HCT116 (cell line): Measurements from ENCODE around the gene RIPOR3. TPM values are rescaled to one million over a fixed set of nuclear protein-coding genes. Genes with fewer than 3 reads are reported as not detected.

Source experiments
- ATAC-seq: fragments of 200-7000 bp; cut with Tn5 transposase; 2 replicates; pipeline ENCODE4 v1.9.1; 2020; ENCODE audit warnings: mild to moderate bottlenecking, moderate library complexity
- BruUV-seq: library from RNA; stranded (reverse); fragments of 400-500 nt; replicated peaks from 2 replicates; lab custom pipeline; 2021; lab: Mats Ljungman, UMichigan
- CTCF ChIA-PET: fragments of 300-600 bp; sonication (Branson Sonifier 250); formaldehyde crosslinking; loops from one replicate; lab custom pipeline; 2021; ENCODE audit warnings: antibody characterized with exemption; lab: Charles Lee
- POLR2A ChIA-PET: fragments of 300-600, 350-600 bp; sonication (Branson Sonifier 250); formaldehyde crosslinking; loops from one replicate; lab custom pipeline; 2021; ENCODE audit warnings: antibody characterized with exemption; lab: Charles Lee
- RAD21 ChIA-PET, 2 experiments: fragments of 300-600 bp; sonication (Branson Sonifier 250); formaldehyde crosslinking; loops; one replicate each; lab custom pipeline; 2023; ENCODE audit warnings: low total read pairs in 2 of 2; ENCODE audit not compliant: uncharacterized antibody in 2 of 2, unreplicated experiment in 2 of 2, low non-redundant PET in 1 of 2; lab: Charles Lee
- DNase-seq: peaks from one replicate; pipeline ENCODE4 v3.0.0-alpha.2; 2010; ENCODE audit warnings: low read depth, low spot score
- H2AFZ ChIP-seq: fragments of 200-600 bp; shearing (Covaris generic), sonication (generic); 2 replicates; pipeline ENCODE4 v1.6.1; 2017; ENCODE audit warnings: low read depth, mixed run types, mixed read lengths, antibody characterized with exemption, low read length; ENCODE audit not compliant: poor library complexity, severe bottlenecking
- H3K27ac ChIP-seq: 2 replicates; pipeline ENCODE4 v1.5.1; 2012; ENCODE audit warnings: low read depth, low read length
- H3K27me3 ChIP-seq: fragments of 200-600 bp; sonication (generic); 2 replicates; pipeline ENCODE4 v1.6.1; 2016; ENCODE audit warnings: mixed run types, low read length, mixed read lengths; ENCODE audit not compliant: insufficient read depth
- H3K36me3 ChIP-seq, 2 experiments: fragments of 200-500 bp in 1 of 2; fragments of 200-600 bp in 1 of 2; sonication (Bioruptor generic) in 1 of 2; sonication (generic) in 1 of 2; 2 replicates each; pipeline versions ENCODE4 v1.5.1 to v1.6.1; 2014 to 2016; ENCODE audit warnings: low read length in 2 of 2, inconsistent platforms in 1 of 2, mixed read lengths in 1 of 2, mixed run types in 1 of 2; ENCODE audit not compliant: insufficient read depth in 2 of 2, control insufficient read depth in 1 of 2
- H3K4me1 ChIP-seq, 2 experiments: fragments of 200-600 bp in 1 of 2; sonication (generic) in 1 of 2; 2 replicates each; pipeline versions ENCODE4 v1.5.1 to v1.6.1; 2012 to 2017; ENCODE audit warnings: low read length in 2 of 2, inconsistent platforms in 1 of 2, mild to moderate bottlenecking in 1 of 2, mixed read lengths in 1 of 2, mixed run types in 1 of 2, moderate library complexity in 1 of 2; ENCODE audit not compliant: insufficient read depth in 2 of 2, control insufficient read depth in 1 of 2
- H3K4me2 ChIP-seq: fragments of 200-600 bp; sonication (generic); 2 replicates; pipeline ENCODE4 v1.6.1; 2017; ENCODE audit warnings: mixed run types, low read length, mixed read lengths
- H3K4me3 ChIP-seq, 2 experiments: fragments of 200-600 bp in 1 of 2; sonication (generic) in 1 of 2; replicated peaks in 1 of 2; 2 replicates each; pipeline ENCODE4 v1.5.1; 2011 to 2016; ENCODE audit warnings: low read length in 2 of 2, control low read depth in 1 of 2, low read depth in 1 of 2, mild to moderate bottlenecking in 1 of 2, mixed read lengths in 1 of 2, mixed run types in 1 of 2
- H3K79me2 ChIP-seq: fragments of 200-600 bp; sonication (generic); 2 replicates; pipeline ENCODE4 v1.6.1; 2017; ENCODE audit warnings: mild to moderate bottlenecking, mixed run types, low read length, moderate library complexity, mixed read lengths; ENCODE audit not compliant: insufficient read depth
- H3K9ac ChIP-seq: fragments of 200-600 bp; sonication (generic); 2 replicates; pipeline ENCODE4 v1.6.1; 2016; ENCODE audit warnings: low read length, mixed read lengths
- H3K9me2 ChIP-seq: fragments of 200-600 bp; sonication (generic), shearing (Covaris generic); 2 replicates; pipeline ENCODE4 v1.6.1; 2017; ENCODE audit warnings: mixed run types, mild to moderate bottlenecking, moderate library complexity; ENCODE audit not compliant: insufficient read depth
- H3K9me3 ChIP-seq, 2 experiments: fragments of 200-500 bp in 1 of 2; fragments of 200-600 bp in 1 of 2; sonication (Bioruptor generic) in 1 of 2; sonication (generic) in 1 of 2; 2 replicates each; pipeline ENCODE4 v1.6.1; 2014 to 2017; ENCODE audit warnings: low read length in 2 of 2, mixed read lengths in 2 of 2, inconsistent platforms in 1 of 2, low read depth in 1 of 2, mild to moderate bottlenecking in 1 of 2, mixed run types in 1 of 2, moderate library complexity in 1 of 2; ENCODE audit not compliant: control insufficient read depth in 1 of 2, insufficient read depth in 1 of 2
- H4K20me1 ChIP-seq: fragments of 200-600 bp; sonication (generic), shearing (Covaris generic); 2 replicates; pipeline ENCODE4 v1.6.1; 2017; ENCODE audit warnings: mixed run types, mild to moderate bottlenecking, moderate library complexity; ENCODE audit not compliant: insufficient read depth
- CEBPB ChIP-seq: IDR thresholded peaks from 2 replicates; pipeline ENCODE4 v1.6.1; 2012; ENCODE audit warnings: low read depth
- ELF1 ChIP-seq: IDR thresholded peaks from 2 replicates; pipeline ENCODE4 v1.6.1; 2012; ENCODE audit warnings: low read depth, borderline replicate concordance
- EZH2 ChIP-seq: fragments of 200-600 bp; sonication (generic); IDR thresholded peaks from 2 replicates; pipeline ENCODE4 v1.6.1; 2017; ENCODE audit warnings: antibody characterized with exemption, mixed run types
- JUND ChIP-seq: IDR thresholded peaks from 2 replicates; pipeline ENCODE4 v1.6.1; 2012
- POLR2A ChIP-seq: IDR thresholded peaks from 2 replicates; pipeline ENCODE4 v1.7.0; 2011; ENCODE audit warnings: borderline replicate concordance; ENCODE audit not compliant: insufficient read depth, insufficient read length; ENCODE audit errors: extremely low read depth
- POLR2AphosphoS5 ChIP-seq: IDR thresholded peaks from 2 replicates; pipeline ENCODE4 v1.6.1; 2011; ENCODE audit warnings: mild to moderate bottlenecking, low read depth, low read length, moderate library complexity
- SP1 ChIP-seq: IDR thresholded peaks from 2 replicates; pipeline ENCODE4 v1.6.1; 2012; ENCODE audit warnings: low read depth
- SRF ChIP-seq: IDR thresholded peaks from 2 replicates; pipeline ENCODE4 v1.6.1; 2012; ENCODE audit warnings: low read depth
- TCF7L2 ChIP-seq: IDR thresholded peaks from 2 replicates; pipeline ENCODE4 v1.7.0; 2011; ENCODE audit warnings: borderline replicate concordance, inconsistent platforms; ENCODE audit not compliant: insufficient read depth, insufficient read length; ENCODE audit errors: extremely low read depth
- YY1 ChIP-seq: IDR thresholded peaks from 2 replicates; pipeline ENCODE4 v1.6.1; 2011; ENCODE audit warnings: low read length, low read depth, moderate library complexity, mild to moderate bottlenecking; ENCODE audit not compliant: insufficient replicate concordance; ENCODE audit errors: extremely low read depth
- ZNF274 ChIP-seq: fragments of 200-500 bp; sonication (Bioruptor generic); IDR thresholded peaks from 2 replicates; pipeline ENCODE4 v1.6.1; 2014; ENCODE audit warnings: mild to moderate bottlenecking, low read depth, low read length, inconsistent platforms
- intact Hi-C: fragments of 100-400 bp; cut with micrococcal nuclease; formaldehyde crosslinking; loops from 2 replicates; pipeline ENCODE4 v1.10.0; 2022
- total RNA-seq: library from RNA; stranded (reverse); gene quantifications from one replicate; pipeline ENCODE4 v1.2.1, GENCODE V29; 2021; ENCODE audit not compliant: unreplicated experiment
- TF ChIP-seq, protein P1 (sequence below): IDR thresholded peaks from 2 replicates; pipeline ENCODE4 v1.6.1; 2012; ENCODE audit warnings: low read depth
- TF ChIP-seq, protein P2 (sequence below): IDR thresholded peaks from 2 replicates; pipeline ENCODE4 v1.6.1; 2012
- TF ChIP-seq, protein P3 (sequence below): IDR thresholded peaks from 2 replicates; pipeline ENCODE4 v1.6.1; 2012
- TF ChIP-seq, protein P4 (sequence below), 3 experiments: fragments of 200-600 bp in 1 of 3; sonication (generic) in 1 of 3; IDR thresholded peaks in 2 of 3; conservative IDR thresholded peaks in 1 of 3; 2 replicates each; pipeline ENCODE4 v1.5.1; 2012 to 2017; ENCODE audit warnings: low read depth in 2 of 3, low read length in 2 of 3, antibody characterized with exemption in 1 of 3, borderline replicate concordance in 1 of 3, control low read depth in 1 of 3, mild to moderate bottlenecking in 1 of 3, mixed read lengths in 1 of 3, mixed run types in 1 of 3, moderate library complexity in 1 of 3; ENCODE audit not compliant: insufficient read depth in 1 of 3
- TF ChIP-seq, protein P5 (sequence below): IDR thresholded peaks from 2 replicates; pipeline ENCODE4 v1.6.1; 2011; ENCODE audit warnings: mild to moderate bottlenecking, low read length, moderate library complexity; ENCODE audit not compliant: insufficient replicate concordance; ENCODE audit errors: extremely low read depth

RIPOR3 gene
- total RNA-seq, 1 experiment from 2014 or later = 0.22 TPM

DNA sequence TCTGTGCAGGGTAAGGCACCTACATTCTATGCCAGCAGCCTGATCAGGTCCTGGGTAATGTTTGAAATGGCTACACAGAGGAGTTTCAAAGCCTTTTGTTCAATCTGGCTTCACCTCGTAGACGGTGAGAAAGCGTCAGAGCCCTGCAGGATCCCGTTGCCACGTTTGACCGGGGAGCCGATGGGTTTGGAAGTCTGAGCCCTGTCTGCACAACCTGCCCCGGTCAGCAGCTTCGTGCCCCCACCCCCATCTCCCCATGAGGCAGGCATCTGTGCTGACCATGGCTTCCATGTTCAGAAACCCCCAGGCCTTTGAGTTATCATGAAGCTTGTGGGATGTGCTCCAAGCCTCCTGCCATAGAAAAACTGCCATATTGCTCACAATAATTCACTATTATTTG lies 117.2 kb downstream of the RIPOR3 start:
- ChIA-PET POLR2A (no interaction called here), CTCF (interaction anchor here (1.1 to 2.5 kb wide), 2 partner anchors 91 to 110 kb away, joined by 3 to 8 read pairs; no protein-coding TSS in a partner anchor), RAD21 (no interaction called here)
- no TSS peak for BruUV-seq
- ATAC-seq (no peak), DNase-seq (no peak)
- H3K27me3 ChIP-seq = no peaks in the 10 kb centered on the region
- intact Hi-C loops = loop anchor here (10.0 kb wide), 1 partner anchor 599 kb away; no protein-coding TSS in a partner anchor
- peaks cover 37% of the 10 kb centered on the region for H3K79me2 ChIP-seq
- no peak overlapping the region for H3K4me3 ChIP-seq
- peaks cover 14 to 39% of the 10 kb centered on the region in 2 experiments for H3K36me3 ChIP-seq
- no peaks in the 10 kb centered on the region for H3K9me3 ChIP-seq
- no peak overlapping the region for H3K4me2 ChIP-seq
- H3K27ac ChIP-seq = no peak overlapping the region
- TF ChIP-seq JUND (no peak), ELF1 (no peak), POLR2A (no peak), ZNF274 (no peak), SP1 (no peak), SRF (no peak), CEBPB (no peak), POLR2AphosphoS5 (no peak), YY1 (no peak), EZH2 (no peak), TCF7L2 (no peak)
- TF ChIP-seq, protein P1, sequence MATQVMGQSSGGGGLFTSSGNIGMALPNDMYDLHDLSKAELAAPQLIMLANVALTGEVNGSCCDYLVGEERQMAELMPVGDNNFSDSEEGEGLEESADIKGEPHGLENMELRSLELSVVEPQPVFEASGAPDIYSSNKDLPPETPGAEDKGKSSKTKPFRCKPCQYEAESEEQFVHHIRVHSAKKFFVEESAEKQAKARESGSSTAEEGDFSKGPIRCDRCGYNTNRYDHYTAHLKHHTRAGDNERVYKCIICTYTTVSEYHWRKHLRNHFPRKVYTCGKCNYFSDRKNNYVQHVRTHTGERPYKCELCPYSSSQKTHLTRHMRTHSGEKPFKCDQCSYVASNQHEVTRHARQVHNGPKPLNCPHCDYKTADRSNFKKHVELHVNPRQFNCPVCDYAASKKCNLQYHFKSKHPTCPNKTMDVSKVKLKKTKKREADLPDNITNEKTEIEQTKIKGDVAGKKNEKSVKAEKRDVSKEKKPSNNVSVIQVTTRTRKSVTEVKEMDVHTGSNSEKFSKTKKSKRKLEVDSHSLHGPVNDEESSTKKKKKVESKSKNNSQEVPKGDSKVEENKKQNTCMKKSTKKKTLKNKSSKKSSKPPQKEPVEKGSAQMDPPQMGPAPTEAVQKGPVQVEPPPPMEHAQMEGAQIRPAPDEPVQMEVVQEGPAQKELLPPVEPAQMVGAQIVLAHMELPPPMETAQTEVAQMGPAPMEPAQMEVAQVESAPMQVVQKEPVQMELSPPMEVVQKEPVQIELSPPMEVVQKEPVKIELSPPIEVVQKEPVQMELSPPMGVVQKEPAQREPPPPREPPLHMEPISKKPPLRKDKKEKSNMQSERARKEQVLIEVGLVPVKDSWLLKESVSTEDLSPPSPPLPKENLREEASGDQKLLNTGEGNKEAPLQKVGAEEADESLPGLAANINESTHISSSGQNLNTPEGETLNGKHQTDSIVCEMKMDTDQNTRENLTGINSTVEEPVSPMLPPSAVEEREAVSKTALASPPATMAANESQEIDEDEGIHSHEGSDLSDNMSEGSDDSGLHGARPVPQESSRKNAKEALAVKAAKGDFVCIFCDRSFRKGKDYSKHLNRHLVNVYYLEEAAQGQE = no peak
- TF ChIP-seq, protein P2, sequence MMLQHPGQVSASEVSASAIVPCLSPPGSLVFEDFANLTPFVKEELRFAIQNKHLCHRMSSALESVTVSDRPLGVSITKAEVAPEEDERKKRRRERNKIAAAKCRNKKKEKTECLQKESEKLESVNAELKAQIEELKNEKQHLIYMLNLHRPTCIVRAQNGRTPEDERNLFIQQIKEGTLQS = no peak
- TF ChIP-seq, protein P3, sequence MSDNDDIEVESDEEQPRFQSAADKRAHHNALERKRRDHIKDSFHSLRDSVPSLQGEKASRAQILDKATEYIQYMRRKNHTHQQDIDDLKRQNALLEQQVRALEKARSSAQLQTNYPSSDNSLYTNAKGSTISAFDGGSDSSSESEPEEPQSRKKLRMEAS = no peak
- TF ChIP-seq, protein P4, sequence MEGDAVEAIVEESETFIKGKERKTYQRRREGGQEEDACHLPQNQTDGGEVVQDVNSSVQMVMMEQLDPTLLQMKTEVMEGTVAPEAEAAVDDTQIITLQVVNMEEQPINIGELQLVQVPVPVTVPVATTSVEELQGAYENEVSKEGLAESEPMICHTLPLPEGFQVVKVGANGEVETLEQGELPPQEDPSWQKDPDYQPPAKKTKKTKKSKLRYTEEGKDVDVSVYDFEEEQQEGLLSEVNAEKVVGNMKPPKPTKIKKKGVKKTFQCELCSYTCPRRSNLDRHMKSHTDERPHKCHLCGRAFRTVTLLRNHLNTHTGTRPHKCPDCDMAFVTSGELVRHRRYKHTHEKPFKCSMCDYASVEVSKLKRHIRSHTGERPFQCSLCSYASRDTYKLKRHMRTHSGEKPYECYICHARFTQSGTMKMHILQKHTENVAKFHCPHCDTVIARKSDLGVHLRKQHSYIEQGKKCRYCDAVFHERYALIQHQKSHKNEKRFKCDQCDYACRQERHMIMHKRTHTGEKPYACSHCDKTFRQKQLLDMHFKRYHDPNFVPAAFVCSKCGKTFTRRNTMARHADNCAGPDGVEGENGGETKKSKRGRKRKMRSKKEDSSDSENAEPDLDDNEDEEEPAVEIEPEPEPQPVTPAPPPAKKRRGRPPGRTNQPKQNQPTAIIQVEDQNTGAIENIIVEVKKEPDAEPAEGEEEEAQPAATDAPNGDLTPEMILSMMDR (IDR thresholded peaks at IDR 0.05 in 2 of 3, conservative IDR thresholded peaks at IDR 0.05 in 1 of 3; ENCODE audit: borderline replicate concordance in 1 of 3, insufficient read depth in 1 of 3, low read depth in 2 of 3, low read length in 2 of 3) = no peak
- TF ChIP-seq, protein P5, sequence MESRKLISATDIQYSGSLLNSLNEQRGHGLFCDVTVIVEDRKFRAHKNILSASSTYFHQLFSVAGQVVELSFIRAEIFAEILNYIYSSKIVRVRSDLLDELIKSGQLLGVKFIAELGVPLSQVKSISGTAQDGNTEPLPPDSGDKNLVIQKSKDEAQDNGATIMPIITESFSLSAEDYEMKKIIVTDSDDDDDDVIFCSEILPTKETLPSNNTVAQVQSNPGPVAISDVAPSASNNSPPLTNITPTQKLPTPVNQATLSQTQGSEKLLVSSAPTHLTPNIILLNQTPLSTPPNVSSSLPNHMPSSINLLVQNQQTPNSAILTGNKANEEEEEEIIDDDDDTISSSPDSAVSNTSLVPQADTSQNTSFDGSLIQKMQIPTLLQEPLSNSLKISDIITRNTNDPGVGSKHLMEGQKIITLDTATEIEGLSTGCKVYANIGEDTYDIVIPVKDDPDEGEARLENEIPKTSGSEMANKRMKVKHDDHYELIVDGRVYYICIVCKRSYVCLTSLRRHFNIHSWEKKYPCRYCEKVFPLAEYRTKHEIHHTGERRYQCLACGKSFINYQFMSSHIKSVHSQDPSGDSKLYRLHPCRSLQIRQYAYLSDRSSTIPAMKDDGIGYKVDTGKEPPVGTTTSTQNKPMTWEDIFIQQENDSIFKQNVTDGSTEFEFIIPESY = no peak
- H4K20me1 ChIP-seq = no peaks in the 10 kb centered on the region
- H3K9ac ChIP-seq = no peak overlapping the region
- peaks cover 19 to 37% of the 10 kb centered on the region in 2 experiments for H3K4me1 ChIP-seq
- H3K9me2 ChIP-seq = no peaks in the 10 kb centered on the region
- H2AFZ ChIP-seq = no peak overlapping the region
